Measurements from ENCODE around the gene CDK10.
"Not testable (repeated sequence)": the region's sequence is repeated elsewhere in the genome, so short reads cannot be mapped to it uniquely, and the experiment has no call there.

Gene CDK10

DNA sequence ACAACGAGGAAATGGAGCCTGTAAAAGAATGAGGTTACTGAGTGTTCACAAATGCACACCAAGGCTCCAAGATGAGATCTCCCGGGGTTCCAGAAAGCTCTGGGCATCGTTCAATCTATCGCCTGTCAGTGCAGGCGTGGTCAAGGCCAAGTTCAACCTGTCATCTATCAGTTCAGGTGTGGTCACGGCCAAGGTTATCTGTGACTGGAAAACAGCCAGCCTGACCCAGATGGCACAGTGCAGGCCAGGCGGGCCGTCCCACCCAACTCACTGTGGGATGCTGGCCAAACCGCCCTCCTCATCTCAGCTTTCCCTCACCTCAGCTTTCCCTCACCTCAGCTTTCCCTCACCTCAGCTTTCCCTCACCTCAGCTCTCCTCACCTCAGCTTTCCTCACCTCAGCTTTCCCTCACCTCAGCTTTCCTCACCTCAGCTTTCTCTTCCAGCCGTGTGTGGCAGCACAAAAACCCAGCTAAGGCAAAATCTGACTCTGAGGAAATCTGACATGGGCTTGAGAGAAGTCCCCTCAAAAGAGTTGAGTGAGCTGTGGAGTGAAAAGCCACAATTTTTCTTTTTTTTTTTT is 31.3 kb upstream of the CDK10 start:
- H3K4me3 ChIP-seq (ENCODE audit: low read depth, low read length) = no peak overlapping the region
- in situ Hi-C loops (cut with HindIII; ENCODE audit: low sequenced_read_pairs) = no loop called here
- DNase-seq (ENCODE audit: low read depth) = no peak
- TF ChIP-seq, protein P1, sequence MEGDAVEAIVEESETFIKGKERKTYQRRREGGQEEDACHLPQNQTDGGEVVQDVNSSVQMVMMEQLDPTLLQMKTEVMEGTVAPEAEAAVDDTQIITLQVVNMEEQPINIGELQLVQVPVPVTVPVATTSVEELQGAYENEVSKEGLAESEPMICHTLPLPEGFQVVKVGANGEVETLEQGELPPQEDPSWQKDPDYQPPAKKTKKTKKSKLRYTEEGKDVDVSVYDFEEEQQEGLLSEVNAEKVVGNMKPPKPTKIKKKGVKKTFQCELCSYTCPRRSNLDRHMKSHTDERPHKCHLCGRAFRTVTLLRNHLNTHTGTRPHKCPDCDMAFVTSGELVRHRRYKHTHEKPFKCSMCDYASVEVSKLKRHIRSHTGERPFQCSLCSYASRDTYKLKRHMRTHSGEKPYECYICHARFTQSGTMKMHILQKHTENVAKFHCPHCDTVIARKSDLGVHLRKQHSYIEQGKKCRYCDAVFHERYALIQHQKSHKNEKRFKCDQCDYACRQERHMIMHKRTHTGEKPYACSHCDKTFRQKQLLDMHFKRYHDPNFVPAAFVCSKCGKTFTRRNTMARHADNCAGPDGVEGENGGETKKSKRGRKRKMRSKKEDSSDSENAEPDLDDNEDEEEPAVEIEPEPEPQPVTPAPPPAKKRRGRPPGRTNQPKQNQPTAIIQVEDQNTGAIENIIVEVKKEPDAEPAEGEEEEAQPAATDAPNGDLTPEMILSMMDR (IDR thresholded peaks at IDR 0.05; ENCODE audit: low read depth, low read length, missing control alignments) = no peak

DNA sequence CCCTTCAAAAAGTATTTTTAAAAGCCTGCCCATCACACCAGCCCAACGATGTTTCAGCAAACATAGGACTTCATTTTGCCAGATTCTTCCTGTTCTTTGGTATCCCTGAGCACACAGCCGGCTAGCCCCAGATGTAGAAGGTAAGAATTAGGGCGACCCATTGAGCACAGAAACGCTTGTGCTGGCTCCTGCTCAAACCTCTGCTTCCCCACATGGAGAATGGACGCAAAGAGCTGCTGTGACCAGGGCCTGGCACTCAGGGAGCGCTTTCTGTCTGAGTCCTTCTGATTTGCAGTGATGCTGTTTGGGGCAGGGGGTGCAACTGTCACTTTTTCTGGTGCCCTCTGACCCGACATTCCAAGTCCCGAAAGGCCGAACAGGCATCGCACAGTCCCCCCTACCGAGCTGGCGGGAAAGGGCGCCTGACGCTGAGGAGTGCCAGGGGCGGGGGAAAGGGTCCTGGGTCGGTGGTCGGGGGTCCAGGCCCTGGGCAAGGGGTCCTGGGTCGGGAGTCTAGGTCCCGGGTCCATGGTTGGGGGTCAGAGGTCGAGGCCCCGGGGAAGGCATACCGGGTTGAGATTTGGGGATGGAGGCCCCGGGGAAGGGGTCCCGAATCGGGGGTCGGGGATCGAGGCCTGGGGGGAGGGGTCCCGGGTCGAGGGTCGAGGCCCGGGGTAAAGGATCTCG is 29.9 kb upstream of the CDK10 start:
- peak overlapping the region; percentile 90 for H3K4me3 ChIP-seq (ENCODE audit: low read depth, low read length)
- TF ChIP-seq, protein P1 (IDR thresholded peaks at IDR 0.05; ENCODE audit: low read depth, low read length, missing control alignments) = no peak
- DNase-seq (ENCODE audit: low read depth) = no peak
- in situ Hi-C loops (cut with HindIII; ENCODE audit: low sequenced_read_pairs) = no loop called here

DNA sequence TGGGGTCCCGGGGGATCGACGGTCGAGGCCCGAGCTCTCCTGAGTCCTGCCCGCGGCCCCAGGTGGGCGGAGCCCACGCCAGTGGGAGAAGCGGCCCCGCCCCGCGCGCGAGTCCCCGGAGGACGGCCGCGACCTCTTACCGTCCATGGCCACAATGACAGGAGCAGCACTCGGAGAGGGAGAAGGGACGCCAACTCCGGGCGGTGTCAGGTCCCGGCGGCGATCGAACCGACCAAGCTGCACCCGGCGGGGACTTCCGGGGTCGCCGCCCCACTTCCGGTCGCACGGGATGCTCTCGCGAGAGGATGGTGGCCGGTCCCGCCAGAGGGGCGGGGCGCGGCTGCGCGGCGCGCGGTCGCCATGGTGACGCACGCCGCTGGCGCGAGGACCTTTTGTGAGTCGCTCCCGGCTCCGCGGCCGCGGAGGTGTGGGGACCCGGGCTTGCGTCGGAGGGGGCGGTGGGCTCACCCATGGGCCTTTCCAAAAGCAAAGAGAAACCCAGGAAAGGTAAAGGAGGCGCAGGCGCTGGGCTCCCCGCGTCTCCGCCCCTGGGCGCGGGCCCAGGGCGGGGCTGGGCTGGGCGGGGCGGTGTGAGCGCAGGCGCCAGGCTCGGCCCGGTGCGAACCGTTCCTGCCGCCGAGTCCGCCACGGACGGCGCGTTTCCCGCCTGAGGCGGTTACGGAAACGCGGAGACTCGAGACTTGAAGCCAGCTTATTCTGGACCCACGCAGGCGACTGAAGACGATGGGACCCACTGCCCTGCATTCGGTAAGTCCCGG is 28.9 kb upstream of the CDK10 start, which contains the start of the genes CHMP1A and SPATA33:
TSS of gene CHMP1A (minus strand) at position 267 of the 779 bp plus-strand sequence. CDS start at position 147, 120 bp downstream.
TSS of gene SPATA33 (plus strand) at position 395 of the 779 bp plus-strand sequence. CDS start at position 471, 76 bp downstream.
- peak; percentile 39 for DNase-seq (ENCODE audit: low read depth)
- in situ Hi-C loops (cut with HindIII; ENCODE audit: low sequenced_read_pairs) = no loop called here
- peak within 1 kb of the TSS; percentile 90 for H3K4me3 ChIP-seq (ENCODE audit: low read depth, low read length)
- TF ChIP-seq, protein P1 (IDR thresholded peaks at IDR 0.05; ENCODE audit: low read depth, low read length, missing control alignments) = no peak

DNA sequence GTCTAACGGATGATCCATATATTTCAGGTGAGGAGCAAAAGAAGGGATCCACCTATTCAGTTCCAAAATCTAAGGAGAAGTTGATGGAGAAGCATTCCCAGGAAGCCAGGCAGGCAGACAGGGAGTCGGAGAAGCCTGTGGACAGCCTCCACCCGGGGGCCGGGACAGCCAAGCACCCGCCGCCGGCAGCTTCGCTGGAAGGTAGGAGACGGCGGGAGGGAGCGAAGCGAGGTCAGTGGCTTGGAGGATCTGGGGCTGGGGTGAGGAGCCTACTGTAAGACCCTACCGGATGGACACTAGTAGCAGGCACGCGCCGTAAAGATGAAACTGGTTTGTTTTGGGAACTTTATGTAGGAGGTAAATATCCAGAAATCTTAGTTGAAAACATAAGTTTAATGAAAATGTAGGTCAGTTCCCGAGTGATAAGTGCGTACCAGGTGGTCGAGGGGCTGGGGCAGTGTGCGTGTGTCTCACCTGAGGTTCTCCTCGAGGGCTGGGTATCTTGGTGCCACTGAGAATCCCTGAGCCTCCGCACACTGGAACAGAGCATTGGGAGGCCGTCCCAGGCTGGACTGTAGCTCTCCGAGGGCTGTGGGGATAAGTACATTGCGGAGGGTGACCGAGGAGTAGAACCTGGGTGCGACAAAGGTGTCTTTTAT is 28.1 kb upstream of the CDK10 start:
- peak overlapping the region; percentile 90 for H3K4me3 ChIP-seq (ENCODE audit: low read depth, low read length)
- in situ Hi-C loops (cut with HindIII; ENCODE audit: low sequenced_read_pairs) = no loop called here
- TF ChIP-seq, protein P1 (IDR thresholded peaks at IDR 0.05; ENCODE audit: low read depth, low read length, missing control alignments) = no peak
- DNase-seq (ENCODE audit: low read depth) = no peak

DNA sequence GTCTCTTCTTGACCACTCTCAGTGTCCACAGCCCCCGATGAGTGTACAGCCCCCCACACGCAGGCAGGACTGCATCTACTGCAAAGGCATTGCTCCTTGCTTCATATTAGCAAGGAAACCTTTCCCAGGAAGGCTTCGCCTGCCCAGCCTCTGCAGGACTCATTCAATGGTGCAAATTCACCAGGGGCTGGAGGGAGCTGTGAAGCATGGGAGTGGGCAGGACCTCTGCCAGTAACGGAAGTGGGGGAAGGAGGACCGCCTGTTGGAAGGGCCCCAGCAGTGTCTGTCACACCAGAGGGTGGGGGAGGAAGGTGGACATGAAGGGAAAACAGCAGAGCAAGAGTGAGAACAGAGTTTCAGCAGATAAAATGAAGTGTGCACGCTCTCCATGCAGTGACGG is 26.3 kb upstream of the CDK10 start:
- no peak overlapping the region for H3K4me3 ChIP-seq (ENCODE audit: low read depth, low read length)
- TF ChIP-seq, protein P1 (IDR thresholded peaks at IDR 0.05; ENCODE audit: low read depth, low read length, missing control alignments) = no peak
- in situ Hi-C loops (cut with HindIII; ENCODE audit: low sequenced_read_pairs) = no loop called here
- no peak for DNase-seq (ENCODE audit: low read depth)

DNA sequence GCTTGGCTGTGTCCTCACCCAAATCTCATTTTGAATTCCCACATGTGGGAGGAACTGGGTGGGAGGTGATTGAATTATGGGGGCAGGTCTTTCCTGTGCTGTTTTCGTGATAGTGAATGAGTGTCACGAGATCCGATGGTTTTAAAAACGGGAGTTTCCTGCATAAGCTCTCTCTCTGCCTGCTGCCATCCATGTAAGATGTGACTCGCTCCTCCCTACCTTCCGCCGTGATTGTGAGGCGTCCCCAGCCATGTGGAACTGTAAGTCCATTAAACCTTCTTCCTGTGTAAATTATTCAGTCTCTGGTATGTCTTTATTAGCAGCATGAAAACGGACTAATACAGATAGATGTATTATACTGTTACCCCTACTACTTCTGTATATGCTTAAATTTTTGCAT is 25.3 kb upstream of the CDK10 start:
- H3K4me3 ChIP-seq (ENCODE audit: low read depth, low read length) = no peak overlapping the region
- no peak for DNase-seq (ENCODE audit: low read depth)
- TF ChIP-seq, protein P1 (IDR thresholded peaks at IDR 0.05; ENCODE audit: low read depth, low read length, missing control alignments) = no peak
- in situ Hi-C loops (cut with HindIII; ENCODE audit: low sequenced_read_pairs) = no loop called here

DNA sequence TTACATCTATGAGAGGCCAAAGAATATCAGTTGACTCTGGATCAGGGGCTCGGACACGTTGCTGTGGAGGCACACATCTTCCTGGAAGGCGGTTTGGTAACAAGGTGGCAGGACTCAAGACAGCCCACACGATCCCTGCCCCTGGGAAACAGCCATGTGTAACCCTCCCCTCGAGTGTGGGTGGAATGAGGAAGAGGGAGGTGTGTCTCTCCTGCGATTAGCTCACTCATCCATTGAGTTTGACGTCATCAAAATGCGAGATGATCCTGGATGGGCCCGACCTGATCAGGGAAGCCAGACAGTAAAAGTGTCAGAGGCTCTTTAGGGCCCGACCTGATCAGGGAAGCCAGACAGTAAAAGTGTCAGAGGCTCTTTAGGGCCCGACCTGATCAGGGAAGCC is 22.3 kb upstream of the CDK10 start:
- DNase-seq (ENCODE audit: low read depth); H3K4me3 ChIP-seq (ENCODE audit: low read depth, low read length); in situ Hi-C loops (cut with HindIII; ENCODE audit: low sequenced_read_pairs): not testable (repeated sequence)

All from astrocyte of the cerebellum (primary cell).